ENCODE results near the gene FBXW9.
"Not testable (repeated sequence)": the region's sequence is repeated elsewhere in the genome, so short reads cannot be mapped to it uniquely, and the experiment has no call there.

The FBXW9 gene

GRCh38 chr19:12696366-12697335, at the start of gene FBXW9:
TSS of gene FBXW9 (minus strand) at chr19:12696631. CDS start at chr19:12696581, 50 bp downstream.
- peak; percentile 92 for DNase-seq

GRCh38 chr19:12745166-12745897, 48.9 kb upstream of the FBXW9 start:
- DNase-seq = no peak

DNA sequence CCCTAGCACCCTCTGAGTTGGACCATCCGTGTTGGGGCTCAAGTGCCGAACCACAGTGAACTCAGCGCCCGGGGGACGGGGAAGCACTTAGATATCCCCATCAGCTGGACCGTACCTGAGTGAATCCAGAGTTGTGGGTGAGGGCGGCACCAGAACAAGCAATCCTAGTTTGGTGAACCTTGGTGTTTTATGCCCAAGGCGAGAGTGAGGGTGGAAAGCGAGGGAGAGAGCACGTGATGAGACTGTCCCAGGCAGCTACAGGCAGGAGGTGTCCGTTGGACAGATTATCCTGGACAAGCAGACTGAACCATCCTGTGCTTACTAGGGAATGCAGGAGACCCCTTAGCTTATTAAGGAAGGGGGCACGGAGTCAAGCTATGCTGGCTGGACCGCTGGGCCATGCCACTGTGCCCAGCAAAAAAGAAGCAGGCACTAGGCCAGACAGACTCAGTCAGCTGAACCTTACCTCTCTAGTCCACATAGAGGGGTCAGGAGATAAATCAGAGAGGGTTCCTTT, 41.5 kb upstream of the FBXW9 start:
- no peak for DNase-seq

DNA sequence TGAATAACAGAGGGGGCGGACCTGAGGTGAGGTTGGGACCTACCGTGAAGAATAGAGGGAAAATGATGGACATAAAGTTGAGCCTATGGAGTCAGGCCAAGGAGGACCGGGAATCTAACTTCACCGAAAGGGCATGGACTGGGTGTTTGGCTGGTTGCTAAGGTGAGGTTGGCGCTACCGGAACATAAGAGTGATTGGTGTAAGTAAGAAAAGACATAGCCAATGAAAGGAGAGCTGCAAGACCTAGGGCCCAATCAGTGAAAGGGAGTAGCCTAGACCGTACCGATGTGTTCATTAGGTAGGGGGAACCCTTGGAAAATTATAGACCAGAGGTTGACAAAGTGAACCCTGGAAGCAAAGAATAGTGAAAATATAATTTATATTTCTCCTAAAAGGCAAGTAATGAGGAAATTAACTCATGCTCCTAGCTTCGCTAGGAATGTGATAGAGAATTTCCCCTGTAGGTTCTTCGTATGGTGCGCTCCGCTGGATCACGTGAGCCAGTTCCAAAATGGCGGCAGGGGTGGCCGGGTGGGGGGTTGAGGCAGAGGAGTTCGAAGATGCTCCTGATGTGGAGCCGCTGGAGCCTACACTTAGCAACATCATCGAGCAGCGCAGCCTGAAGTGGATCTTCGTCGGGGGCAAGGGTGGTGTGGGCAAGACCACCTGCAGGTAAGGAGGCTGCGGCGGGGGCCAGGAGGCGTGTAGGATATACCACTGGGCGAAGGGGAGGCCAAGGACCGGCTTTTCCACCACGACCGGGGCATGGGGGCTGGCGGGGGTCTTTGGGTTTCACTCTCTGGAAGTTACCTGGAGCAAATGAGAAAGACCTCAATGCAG, 40.8 kb upstream of the FBXW9 start, which contains the start of gene GET3:
TSS of gene GET3 (plus strand) at position 503 of the 840 bp plus-strand sequence. CDS start at position 512, 9 bp downstream.
- DNase-seq = peak; percentile 99

DNA sequence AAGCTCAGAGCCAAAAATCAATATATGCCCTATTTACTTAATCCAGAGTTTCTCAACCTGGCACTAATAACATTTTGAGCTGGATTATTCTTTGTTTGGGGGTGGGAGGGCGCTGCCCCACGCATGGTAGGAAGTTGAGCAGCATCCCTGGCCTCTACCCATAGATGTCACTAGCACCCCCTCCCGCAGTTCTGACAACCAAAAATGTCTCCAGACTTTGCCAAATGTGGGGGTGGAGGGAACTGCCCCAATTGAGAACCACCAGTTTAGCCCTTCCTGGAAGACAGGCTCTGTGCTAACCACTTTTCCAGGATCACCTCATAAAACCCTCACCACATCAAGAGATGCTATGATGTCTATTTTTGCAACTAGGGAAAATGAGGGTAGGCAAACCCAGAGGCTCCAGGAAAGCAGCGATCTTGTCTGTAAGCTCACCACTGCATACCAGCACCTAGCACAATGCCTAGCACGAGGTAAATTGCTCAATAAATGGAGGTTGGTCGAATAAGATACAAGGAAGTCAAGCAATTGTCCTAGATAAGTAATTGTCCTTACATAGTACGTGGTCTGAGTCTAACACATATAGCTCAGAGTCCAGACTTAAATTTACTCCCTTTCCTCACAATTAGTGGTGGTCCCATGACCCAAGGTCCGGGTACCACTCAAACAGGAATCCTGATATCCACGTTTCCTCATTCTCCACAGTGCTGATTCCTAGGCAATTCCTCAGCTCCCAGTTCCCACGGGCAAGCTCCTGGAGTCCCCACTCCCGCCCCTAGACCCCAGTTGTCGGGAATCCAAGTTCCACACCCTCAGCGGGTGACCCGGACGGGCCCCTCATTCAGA, 37.2 kb upstream of the FBXW9 start:
- DNase-seq = peak; percentile 37

DNA sequence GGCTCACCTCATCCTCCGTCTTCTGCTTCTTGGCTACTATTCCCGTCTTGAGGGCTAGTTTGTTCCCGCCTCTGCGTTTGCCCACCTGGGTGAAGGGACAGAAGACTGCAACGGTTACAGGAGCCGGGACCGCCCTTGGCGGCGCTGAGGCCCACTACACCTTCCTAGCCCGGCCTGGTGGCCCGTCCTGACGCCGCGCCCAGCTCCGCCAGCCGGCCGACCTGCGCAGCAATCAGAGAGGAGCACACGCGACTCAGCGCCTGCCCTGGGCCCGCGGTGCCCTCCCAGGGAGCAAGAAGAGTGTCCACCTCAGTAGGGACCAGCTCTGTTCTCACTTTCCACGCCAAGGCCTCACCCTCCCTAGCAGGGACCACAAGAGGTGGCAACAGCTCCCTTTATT, 34.9 kb upstream of the FBXW9 start:
- no peak for DNase-seq

GRCh38 chr19:12730064-12730463, 33.6 kb upstream of the FBXW9 start:
- no peak for DNase-seq

DNA sequence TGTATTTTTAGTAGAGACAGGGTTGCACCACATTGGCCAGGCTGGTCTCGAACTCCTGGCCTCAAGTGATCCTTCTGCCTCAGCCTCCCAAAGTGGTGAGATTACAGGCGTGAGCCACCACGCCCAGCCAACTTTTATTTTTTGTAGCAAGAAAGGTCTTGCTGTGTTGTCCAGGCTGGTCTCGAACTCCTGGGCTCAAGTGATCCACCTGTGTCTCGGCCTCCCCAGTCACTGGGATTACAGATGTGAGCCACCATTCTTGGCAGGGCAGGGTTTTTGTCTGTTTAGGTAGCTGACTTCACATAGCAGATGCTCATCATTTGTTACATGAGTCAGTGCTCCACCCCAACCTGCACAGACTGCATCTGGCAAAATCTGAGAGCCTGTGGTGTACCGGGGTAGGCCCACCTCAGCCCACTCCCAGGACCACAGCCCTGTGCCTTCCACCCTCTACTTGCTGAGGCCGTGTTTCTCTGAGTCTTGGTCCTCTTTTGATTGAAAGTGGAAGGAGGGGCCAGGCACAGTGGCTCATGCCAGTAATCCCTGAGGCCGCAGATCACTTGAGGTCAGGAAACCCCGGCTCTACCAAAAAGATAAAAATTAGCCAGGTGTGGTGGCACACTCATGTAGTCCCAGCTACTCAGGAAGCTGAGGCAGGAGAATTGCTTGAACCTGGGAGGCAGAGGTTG, 31.5 kb upstream of the FBXW9 start:
- no peak for DNase-seq

GRCh38 chr19:12726988-12727316, 30.5 kb upstream of the FBXW9 start:
- no peak for DNase-seq

- DNase-seq = not testable (repeated sequence)
Observed at GRCh38 chr19:12725612-12726011, 29.2 kb upstream of the FBXW9 start.

DNA sequence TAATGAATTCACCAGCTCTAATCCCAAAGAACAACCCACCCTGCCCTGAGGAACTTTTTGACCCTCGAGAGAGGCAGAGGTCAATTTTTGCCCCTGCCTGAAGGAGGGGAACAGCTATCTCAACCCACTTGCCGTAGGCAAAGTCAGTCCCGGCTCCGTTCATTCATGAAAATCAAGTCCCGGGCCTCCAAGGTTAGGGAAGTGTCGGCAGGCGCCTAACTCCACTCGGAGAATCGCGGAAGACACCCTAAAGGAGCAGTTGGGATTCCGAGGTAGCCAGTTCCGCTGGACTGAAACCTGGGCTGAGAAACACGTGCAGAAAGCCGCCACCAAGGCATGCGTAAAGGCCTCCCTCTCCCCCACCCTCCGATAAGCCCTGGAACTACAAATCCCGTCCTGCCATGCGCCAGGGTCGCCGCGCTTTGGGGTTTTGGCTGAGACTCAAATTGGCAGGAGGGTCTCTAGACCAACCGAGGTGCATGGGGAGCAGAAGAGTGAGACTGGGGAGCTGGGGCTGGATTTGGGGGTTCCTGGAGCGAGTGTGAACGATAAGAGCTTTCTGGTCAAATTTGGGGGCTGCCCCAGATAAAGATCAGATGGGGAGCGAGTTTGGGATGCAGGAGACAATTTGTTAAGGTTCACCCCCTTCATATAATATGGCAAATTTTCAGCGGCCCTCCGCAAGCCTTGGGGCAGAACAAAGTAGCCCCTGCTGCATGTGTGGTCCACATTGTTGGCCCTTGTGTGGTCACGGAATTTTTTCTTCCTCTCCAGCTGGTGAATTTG, 27.4 kb upstream of the FBXW9 start, which contains the start of gene TNPO2:
TSS of gene TNPO2 (minus strand) at position 292 of the 786 bp plus-strand sequence. CDS start 2,955 bp downstream, outside the sequence.
- peak; percentile 52 for DNase-seq

DNA sequence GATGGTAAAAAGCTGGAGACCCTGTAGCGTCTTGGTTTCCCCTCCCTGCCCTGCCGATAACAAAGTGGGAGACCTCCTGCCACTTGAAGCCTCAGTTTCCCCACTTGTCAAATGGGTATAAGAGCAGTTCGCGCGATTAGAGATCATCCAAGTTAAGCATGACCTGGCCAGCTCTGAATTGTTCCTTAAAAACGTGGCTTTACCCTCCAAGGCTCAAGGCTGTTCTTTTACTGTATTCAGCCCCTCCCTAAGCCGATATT, 26.9 kb upstream of the FBXW9 start:
- DNase-seq = no peak

GRCh38 chr19:12722566-12723380, 26.3 kb upstream of the FBXW9 start:
- peak; percentile 99 for DNase-seq

- peak; percentile 51 for DNase-seq
Observed at GRCh38 chr19:12721656-12722565, 25.5 kb upstream of the FBXW9 start.

GRCh38 chr19:12720851-12721655, 24.6 kb upstream of the FBXW9 start:
- DNase-seq = no peak

- DNase-seq = no peak
Observed at GRCh38 chr19:12720296-12720695, 23.9 kb upstream of the FBXW9 start.

GRCh38 chr19:12715929-12716328, 19.5 kb upstream of the FBXW9 start:
- DNase-seq = no peak
